ENCODE results near the gene C1orf159. TPM values are rescaled to one million over a fixed set of nuclear protein-coding genes. Genes with fewer than 3 reads are reported as not detected.

C1orf159 gene
- total and polyA plus RNA-seq, 7 donors, result 1.5 to 6.7 (median 3.5) TPM

GRCh38 chr1:1127551-1128451, 11.9 kb upstream of the C1orf159 start:
- H3K27ac ChIP-seq, result no peak overlapping the region
- no peak for ATAC-seq
- no peaks in the 10 kb centered on the region for H3K9me3 ChIP-seq
- TF ChIP-seq CTCF (IDR thresholded peaks at IDR 0.05), result no peak
- no peaks in the 10 kb centered on the region for H3K4me1 ChIP-seq
- intact Hi-C loops (cut with DNase I), result no loop called here
- no peak overlapping the region for H3K4me3 ChIP-seq
- no peaks in the 10 kb centered on the region for H3K36me3 ChIP-seq (ENCODE audit: insufficient read depth in 1 of 2, low read depth in 1 of 2)
- peaks cover 0 to 6% (median 4%) of the 10 kb centered on the region in 3 donors for H3K27me3 ChIP-seq (ENCODE audit: insufficient read depth in 3 of 3, low read length in 2 of 3)
- peak in 1 of 2 donors; percentile 50 for DNase-seq
- 84 to 86% (median 86%) methylated on average over 38 to 45 of the region's 45 CpGs for WGBS, 3 donors

- H3K9me3 ChIP-seq, result no peaks in the 10 kb centered on the region
- H3K27ac ChIP-seq, result no peak overlapping the region
- no peaks in the 10 kb centered on the region for H3K36me3 ChIP-seq (ENCODE audit: insufficient read depth in 1 of 2, low read depth in 1 of 2)
- H3K27me3 ChIP-seq (ENCODE audit: insufficient read depth in 3 of 3, low read length in 2 of 3), result peaks cover 0 to 19% (median 4%) of the 10 kb centered on the region in 3 donors
- ATAC-seq, result no peak
- intact Hi-C loops (cut with DNase I), result no loop called here
- no peaks in the 10 kb centered on the region for H3K4me1 ChIP-seq
- TF ChIP-seq CTCF (IDR thresholded peaks at IDR 0.05), result no peak
- no peak overlapping the region for H3K4me3 ChIP-seq
- no peak for DNase-seq
- 83 to 85% (median 84%) methylated on average over 18 of the region's 18 CpGs for WGBS, 3 donors
Measured at GRCh38 chr1:1125945-1126344, 10.1 kb upstream of the C1orf159 start.

- H3K4me1 ChIP-seq, result no peaks in the 10 kb centered on the region
- H3K27ac ChIP-seq, result no peak overlapping the region
- H3K9me3 ChIP-seq, result no peaks in the 10 kb centered on the region
- peaks cover 0 to 23% (median 4%) of the 10 kb centered on the region in 3 donors for H3K27me3 ChIP-seq (ENCODE audit: insufficient read depth in 3 of 3, low read length in 2 of 3)
- H3K36me3 ChIP-seq (ENCODE audit: insufficient read depth in 1 of 2, low read depth in 1 of 2), result no peaks in the 10 kb centered on the region
- intact Hi-C loops (cut with DNase I), result no loop called here
- WGBS, 3 donors, result 71 to 79% (median 77%) methylated on average over 25 to 29 of the region's 29 CpGs
- ATAC-seq (no peak), DNase-seq (peak in 1 of 2 donors; percentile 11)
- H3K4me3 ChIP-seq, result no peak overlapping the region
- TF ChIP-seq CTCF (IDR thresholded peaks at IDR 0.05), result no peak
Measured at GRCh38 chr1:1124786-1125642, 9.1 kb upstream of the C1orf159 start.

GRCh38 chr1:1124508-1124785, 8.6 kb upstream of the C1orf159 start:
- H3K36me3 ChIP-seq (ENCODE audit: insufficient read depth in 1 of 2, low read depth in 1 of 2), result no peaks in the 10 kb centered on the region
- no peak for TF ChIP-seq CTCF (IDR thresholded peaks at IDR 0.05)
- no peaks in the 10 kb centered on the region for H3K4me1 ChIP-seq
- intact Hi-C loops (cut with DNase I), result no loop called here
- peaks cover 0 to 25% (median 4%) of the 10 kb centered on the region in 3 donors for H3K27me3 ChIP-seq (ENCODE audit: insufficient read depth in 3 of 3, low read length in 2 of 3)
- peak in 1 of 2 donors; percentile 44 for DNase-seq
- H3K27ac ChIP-seq, result no peak overlapping the region
- no peak for ATAC-seq
- WGBS, 3 donors, result 84 to 85% (median 84%) methylated on average over 7 of the region's 7 CpGs
- H3K4me3 ChIP-seq, result no peak overlapping the region
- no peaks in the 10 kb centered on the region for H3K9me3 ChIP-seq
